ENCODE results near the gene CCDC33.

CCDC33 gene

GRCh38 chr15:74252291-74252690 is 16.2 kb downstream of the CCDC33 start:
- no peaks in the 10 kb centered on the region for H3K27me3 Mint-ChIP-seq
- DNase-seq, result no peak
- H3K36me3 Mint-ChIP-seq (ENCODE audit: low read depth), result no peaks in the 10 kb centered on the region
- no peaks in the 10 kb centered on the region for H3K4me1 Mint-ChIP-seq (ENCODE audit: low read depth)
- H3K27ac Mint-ChIP-seq, result no peak overlapping the region
- no peaks in the 10 kb centered on the region for H3K9me3 Mint-ChIP-seq
- H3K4me3 Mint-ChIP-seq, result no peak overlapping the region

GRCh38 chr15:74252721-74253120 is 16.6 kb downstream of the CCDC33 start:
- Mint-ChIP-seq H3K27ac (no peak overlapping the region), H3K4me1 (ENCODE audit: low read depth) (no peaks in the 10 kb centered on the region), H3K9me3 (no peaks in the 10 kb centered on the region), H3K27me3 (no peaks in the 10 kb centered on the region), H3K4me3 (no peak overlapping the region), H3K36me3 (ENCODE audit: low read depth) (no peaks in the 10 kb centered on the region)
- no peak for DNase-seq

GRCh38 chr15:74253211-74253921 is 17.2 kb downstream of the CCDC33 start:
- Mint-ChIP-seq H3K27ac (no peak overlapping the region), H3K4me1 (ENCODE audit: low read depth) (no peaks in the 10 kb centered on the region), H3K27me3 (no peaks in the 10 kb centered on the region), H3K36me3 (ENCODE audit: low read depth) (no peaks in the 10 kb centered on the region), H3K4me3 (no peak overlapping the region), H3K9me3 (no peaks in the 10 kb centered on the region)
- DNase-seq, result no peak

GRCh38 chr15:74257105-74257504 is 21.0 kb downstream of the CCDC33 start:
- DNase-seq, result no peak
- H3K9me3 Mint-ChIP-seq, result no peaks in the 10 kb centered on the region
- H3K27me3 Mint-ChIP-seq, result peaks cover 3% of the 10 kb centered on the region
- no peaks in the 10 kb centered on the region for H3K4me1 Mint-ChIP-seq (ENCODE audit: low read depth)
- H3K36me3 Mint-ChIP-seq (ENCODE audit: low read depth), result no peaks in the 10 kb centered on the region
- no peak overlapping the region for H3K27ac Mint-ChIP-seq
- H3K4me3 Mint-ChIP-seq, result no peak overlapping the region

- no peak overlapping the region for H3K4me3 Mint-ChIP-seq
- H3K9me3 Mint-ChIP-seq, result no peaks in the 10 kb centered on the region
- peaks cover 3% of the 10 kb centered on the region for H3K27me3 Mint-ChIP-seq
- H3K36me3 Mint-ChIP-seq (ENCODE audit: low read depth), result no peaks in the 10 kb centered on the region
- no peaks in the 10 kb centered on the region for H3K4me1 Mint-ChIP-seq (ENCODE audit: low read depth)
- no peak for DNase-seq
- H3K27ac Mint-ChIP-seq, result no peak overlapping the region
These were observed 21.5 kb downstream of the CCDC33 start for GRCh38 chr15:74257623-74258022.

- no peaks in the 10 kb centered on the region for H3K4me1 Mint-ChIP-seq (ENCODE audit: low read depth)
- no peak overlapping the region for H3K4me3 Mint-ChIP-seq
- no peak for DNase-seq
- H3K36me3 Mint-ChIP-seq (ENCODE audit: low read depth), result no peaks in the 10 kb centered on the region
- peaks cover 11% of the 10 kb centered on the region for H3K27me3 Mint-ChIP-seq
- H3K9me3 Mint-ChIP-seq, result no peaks in the 10 kb centered on the region
- no peak overlapping the region for H3K27ac Mint-ChIP-seq
These were observed 22.5 kb downstream of the CCDC33 start for GRCh38 chr15:74258456-74259291.

GRCh38 chr15:74259292-74259648 is 23.1 kb downstream of the CCDC33 start:
- Mint-ChIP-seq H3K9me3 (no peaks in the 10 kb centered on the region), H3K4me3 (no peak overlapping the region), H3K27ac (no peak overlapping the region), H3K36me3 (ENCODE audit: low read depth) (no peaks in the 10 kb centered on the region), H3K27me3 (peaks cover 13% of the 10 kb centered on the region), H3K4me1 (ENCODE audit: low read depth) (no peaks in the 10 kb centered on the region)
- no peak for DNase-seq

GRCh38 chr15:74259821-74260607 is 23.9 kb downstream of the CCDC33 start:
- no peak overlapping the region for H3K27ac Mint-ChIP-seq
- no peaks in the 10 kb centered on the region for H3K4me1 Mint-ChIP-seq (ENCODE audit: low read depth)
- no peak for DNase-seq
- no peaks in the 10 kb centered on the region for H3K36me3 Mint-ChIP-seq (ENCODE audit: low read depth)
- H3K4me3 Mint-ChIP-seq, result no peak overlapping the region
- H3K27me3 Mint-ChIP-seq, result peaks cover 16% of the 10 kb centered on the region
- H3K9me3 Mint-ChIP-seq, result no peaks in the 10 kb centered on the region

GRCh38 chr15:74261041-74261440 is 24.9 kb downstream of the CCDC33 start:
- DNase-seq, result no peak
- H3K9me3 Mint-ChIP-seq, result no peaks in the 10 kb centered on the region
- no peaks in the 10 kb centered on the region for H3K4me1 Mint-ChIP-seq (ENCODE audit: low read depth)
- H3K27ac Mint-ChIP-seq, result no peak overlapping the region
- H3K4me3 Mint-ChIP-seq, result no peak overlapping the region
- H3K36me3 Mint-ChIP-seq (ENCODE audit: low read depth), result no peaks in the 10 kb centered on the region
- peaks cover 23% of the 10 kb centered on the region for H3K27me3 Mint-ChIP-seq

GRCh38 chr15:74261685-74262084 is 25.6 kb downstream of the CCDC33 start:
- DNase-seq, result no peak
- Mint-ChIP-seq H3K4me3 (no peak overlapping the region), H3K9me3 (no peaks in the 10 kb centered on the region), H3K27ac (no peak overlapping the region), H3K27me3 (peaks cover 29% of the 10 kb centered on the region), H3K36me3 (ENCODE audit: low read depth) (no peaks in the 10 kb centered on the region), H3K4me1 (ENCODE audit: low read depth) (no peaks in the 10 kb centered on the region)

- Mint-ChIP-seq H3K4me1 (ENCODE audit: low read depth) (no peaks in the 10 kb centered on the region), H3K4me3 (no peak overlapping the region), H3K36me3 (ENCODE audit: low read depth) (no peaks in the 10 kb centered on the region), H3K27ac (no peak overlapping the region), H3K9me3 (no peaks in the 10 kb centered on the region), H3K27me3 (peaks cover 30% of the 10 kb centered on the region)
- no peak for DNase-seq
These were observed 26.0 kb downstream of the CCDC33 start for GRCh38 chr15:74262151-74262550.

GRCh38 chr15:74262625-74263024 is 26.5 kb downstream of the CCDC33 start:
- no peak for DNase-seq
- Mint-ChIP-seq H3K27ac (no peak overlapping the region), H3K4me3 (no peak overlapping the region), H3K27me3 (peaks cover 30% of the 10 kb centered on the region), H3K4me1 (ENCODE audit: low read depth) (no peaks in the 10 kb centered on the region), H3K36me3 (ENCODE audit: low read depth) (no peaks in the 10 kb centered on the region), H3K9me3 (no peaks in the 10 kb centered on the region)

- no peaks in the 10 kb centered on the region for H3K4me1 Mint-ChIP-seq (ENCODE audit: low read depth)
- peaks cover 36% of the 10 kb centered on the region for H3K27me3 Mint-ChIP-seq
- no peaks in the 10 kb centered on the region for H3K9me3 Mint-ChIP-seq
- no peaks in the 10 kb centered on the region for H3K36me3 Mint-ChIP-seq (ENCODE audit: low read depth)
- no peak overlapping the region for H3K4me3 Mint-ChIP-seq
- DNase-seq, result no peak
- no peak overlapping the region for H3K27ac Mint-ChIP-seq
These were observed 27.3 kb downstream of the CCDC33 start for GRCh38 chr15:74263466-74263865.

- Mint-ChIP-seq H3K27ac (no peak overlapping the region), H3K27me3 (peaks cover 36% of the 10 kb centered on the region), H3K36me3 (ENCODE audit: low read depth) (no peaks in the 10 kb centered on the region), H3K9me3 (no peaks in the 10 kb centered on the region), H3K4me3 (no peak overlapping the region), H3K4me1 (ENCODE audit: low read depth) (no peaks in the 10 kb centered on the region)
- no peak for DNase-seq
These were observed 28.0 kb downstream of the CCDC33 start for GRCh38 chr15:74264081-74264501.
